IPS DF 4.7 (cell line): ENCODE data around the gene TSBP1.
"Not testable (repeated sequence)": the region's sequence is repeated elsewhere in the genome, so short reads cannot be mapped to it uniquely, and the experiment has no call there.

ENCODE experiments used
- DNase-seq: peaks from one replicate; pipeline ENCODE4 v3.0.0-alpha.2; 2013; ENCODE audit warnings: low spot score; ENCODE audit errors: extremely low read depth

Gene TSBP1

DNA sequence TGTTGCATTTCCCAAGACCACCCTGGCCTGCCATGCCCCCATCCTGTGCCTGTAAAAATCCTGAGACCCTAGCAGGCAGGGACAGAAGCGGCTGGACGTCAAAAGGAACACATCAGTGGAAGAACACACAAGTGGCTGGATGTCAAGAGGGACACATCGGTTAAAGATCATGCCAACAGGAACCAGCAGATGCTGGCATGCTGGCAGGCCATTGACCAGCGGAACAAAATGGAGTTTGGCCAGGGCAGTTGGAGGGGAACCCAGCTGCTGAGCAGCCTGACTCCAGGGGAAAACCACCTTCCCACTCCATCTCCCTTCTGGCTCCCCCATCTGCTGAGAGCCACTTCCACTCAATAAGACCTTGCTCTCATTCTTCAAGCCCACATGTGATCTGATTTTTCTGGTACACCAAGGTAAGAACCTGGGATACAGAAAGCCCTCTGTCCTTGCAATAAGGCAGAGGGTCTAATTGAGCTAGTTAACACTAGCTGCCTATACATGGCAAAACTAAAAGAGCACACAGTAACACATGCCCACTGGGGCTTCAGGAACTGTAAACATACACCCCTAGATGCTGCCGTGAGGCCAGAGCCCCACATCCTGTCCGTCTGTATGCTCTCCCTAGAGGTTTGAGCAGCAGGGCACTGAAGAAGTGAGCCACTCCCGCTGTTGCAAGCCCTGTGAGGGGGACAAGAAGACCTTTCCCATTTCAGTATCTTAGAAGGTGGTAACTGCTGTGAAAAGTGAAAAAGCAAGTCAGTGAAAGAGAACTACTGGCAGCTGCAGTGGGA, 4.2 kb upstream of the TSBP1 start:
- no peak for DNase-seq

DNA sequence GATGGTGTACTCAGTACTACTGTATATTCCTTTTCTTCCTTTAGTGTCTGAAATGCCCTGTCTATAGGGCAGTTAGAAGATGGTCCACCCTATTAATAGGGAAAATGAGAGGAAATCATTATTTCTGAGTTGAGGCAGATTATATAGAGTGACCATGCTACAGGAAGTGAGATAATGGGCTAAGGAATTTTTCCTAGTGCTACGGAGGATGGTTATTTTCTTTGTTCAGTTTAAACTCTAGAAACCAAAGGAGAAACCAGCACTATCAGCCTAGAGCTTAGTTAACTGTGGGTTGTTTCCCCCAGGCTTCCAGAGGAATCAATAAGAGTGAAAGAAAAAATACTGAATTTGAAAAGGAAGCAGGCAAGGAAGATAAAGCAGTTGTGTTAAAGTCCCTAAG, 474 bp downstream of the TSBP1 start:
- DNase-seq, result no peak

DNA sequence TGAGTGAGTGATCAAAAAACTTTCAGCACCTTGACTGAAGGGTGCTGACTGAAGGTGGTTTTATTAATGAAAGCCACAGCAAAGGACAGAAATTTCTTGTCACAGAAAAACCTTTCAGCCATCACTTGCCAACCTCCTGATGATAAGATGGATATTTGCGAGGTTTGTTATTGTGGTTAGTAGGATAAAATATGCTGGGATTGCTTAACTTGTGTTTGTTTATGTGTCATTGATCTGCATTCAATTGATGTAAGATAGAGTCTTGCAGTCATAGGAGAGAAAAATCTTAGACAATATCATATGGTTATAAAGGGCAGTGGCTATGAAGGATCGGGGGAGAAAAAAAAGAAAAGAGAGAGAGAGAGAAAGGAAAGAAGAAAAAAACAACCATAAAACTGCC, 1.2 kb downstream of the TSBP1 start:
- no peak for DNase-seq

DNA sequence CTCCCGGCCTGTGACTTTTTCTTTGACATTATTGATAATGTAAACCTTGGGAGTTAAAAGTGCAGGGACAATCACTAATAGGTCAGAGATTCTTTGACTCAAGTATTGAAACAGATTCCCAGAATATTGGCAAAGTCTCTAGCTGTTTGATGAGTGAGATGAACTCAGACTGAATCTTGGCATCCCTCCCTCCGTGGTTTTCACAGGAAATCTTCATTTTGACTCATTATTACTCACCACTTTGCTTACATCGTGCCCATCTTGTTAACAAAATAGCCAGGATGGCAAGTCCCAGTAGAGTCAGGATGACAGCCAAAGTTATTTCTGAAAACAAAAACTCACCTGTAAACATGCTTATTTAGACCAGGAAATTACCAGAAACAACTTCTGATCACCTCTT, 2.0 kb downstream of the TSBP1 start:
- no peak for DNase-seq

DNA sequence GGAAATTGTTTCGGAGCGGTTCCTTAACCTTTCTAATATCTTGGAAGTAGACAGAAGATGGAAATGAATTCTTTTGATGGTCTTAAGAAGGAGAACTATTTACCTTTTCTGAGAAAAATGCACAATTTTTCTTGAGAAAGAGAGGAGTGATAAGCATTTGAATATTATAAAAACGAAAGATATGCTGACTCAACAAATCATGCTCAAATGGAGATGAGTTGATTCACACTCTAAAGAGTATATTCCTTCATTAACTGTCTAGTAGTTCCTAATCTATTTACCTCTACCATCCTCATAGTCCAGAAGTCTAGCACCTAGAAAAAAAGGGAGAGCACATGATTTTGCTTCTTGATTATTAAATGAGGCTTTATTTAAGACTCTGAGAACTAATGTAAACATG, 4.1 kb downstream of the TSBP1 start:
- DNase-seq, result no peak

DNA sequence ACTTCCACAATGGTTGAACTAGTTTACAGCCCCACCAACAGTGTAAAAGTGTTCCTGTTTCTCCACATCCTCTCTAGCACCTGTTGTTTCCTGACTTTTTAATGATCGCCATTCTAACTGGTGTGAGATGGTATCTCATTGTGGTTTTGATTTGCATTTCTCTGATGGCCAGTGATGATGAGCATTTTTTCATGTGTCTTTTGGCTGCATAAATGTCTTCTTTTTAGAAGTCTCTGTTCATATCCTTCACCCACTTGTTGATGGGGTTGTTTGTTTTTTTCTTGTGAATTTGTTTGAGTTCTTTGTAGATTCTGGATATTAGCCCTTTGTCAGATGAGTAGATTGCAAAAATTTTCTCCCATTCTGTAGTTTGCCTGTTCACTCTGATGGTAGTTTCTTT, 12.5 kb downstream of the TSBP1 start:
- DNase-seq, result not testable (repeated sequence)

DNA sequence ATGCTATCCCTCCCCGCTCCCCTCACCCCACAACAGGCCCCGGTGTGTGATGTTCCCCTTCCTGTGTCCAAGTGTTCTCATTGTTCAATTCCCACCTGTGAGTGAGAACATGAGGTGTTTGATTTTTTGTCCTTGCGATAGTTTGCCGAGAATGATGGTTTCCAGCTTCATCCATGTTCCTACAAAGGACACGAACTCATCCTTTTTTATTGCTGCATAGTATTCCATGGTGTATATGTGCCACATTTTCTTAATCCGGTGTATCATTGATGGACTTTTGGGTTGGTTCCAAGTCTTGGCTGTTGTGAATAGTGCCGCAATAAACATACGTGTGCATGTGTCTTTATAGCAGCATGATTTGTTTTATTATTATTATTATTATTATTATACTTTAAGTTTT, 13.2 kb downstream of the TSBP1 start:
- DNase-seq, result not testable (repeated sequence)

DNA sequence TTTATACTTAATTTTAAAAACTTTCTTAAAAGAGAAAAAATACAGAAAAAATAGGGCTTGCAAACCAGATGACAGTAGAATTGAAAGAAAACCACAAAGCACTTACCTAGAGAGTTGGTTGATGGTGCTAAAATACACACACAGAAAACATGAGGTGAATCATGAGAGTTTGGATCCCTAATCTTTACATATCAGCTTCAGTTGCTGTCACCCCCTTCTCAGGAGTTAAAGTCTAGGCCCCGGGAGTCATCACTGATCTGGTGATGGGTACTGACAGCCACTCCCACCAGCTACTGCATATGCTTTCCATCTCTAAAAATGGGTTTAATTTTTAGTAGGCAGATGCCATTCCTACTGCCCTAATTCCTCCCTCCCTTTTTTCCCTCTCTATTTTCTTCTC, 16.7 kb downstream of the TSBP1 start:
- no peak for DNase-seq

DNA sequence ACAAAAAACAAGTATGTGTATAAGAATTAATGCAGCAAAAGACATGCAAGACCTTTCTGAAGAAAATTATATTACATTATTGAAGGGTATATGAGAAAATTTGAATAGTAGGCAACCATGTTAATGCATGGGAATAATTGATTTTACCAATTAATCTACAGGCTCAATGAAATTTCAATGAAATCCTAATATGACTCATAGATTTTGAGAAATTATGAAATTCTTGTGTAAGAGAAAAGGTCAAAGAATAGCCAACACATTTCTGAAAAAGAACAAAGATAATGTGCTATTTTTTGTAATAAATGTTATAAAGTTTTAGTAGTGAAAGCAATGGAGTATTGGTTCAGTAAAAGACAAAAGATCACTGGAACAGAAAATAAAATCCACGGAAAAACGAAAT, 18.4 kb downstream of the TSBP1 start:
- no peak for DNase-seq

DNA sequence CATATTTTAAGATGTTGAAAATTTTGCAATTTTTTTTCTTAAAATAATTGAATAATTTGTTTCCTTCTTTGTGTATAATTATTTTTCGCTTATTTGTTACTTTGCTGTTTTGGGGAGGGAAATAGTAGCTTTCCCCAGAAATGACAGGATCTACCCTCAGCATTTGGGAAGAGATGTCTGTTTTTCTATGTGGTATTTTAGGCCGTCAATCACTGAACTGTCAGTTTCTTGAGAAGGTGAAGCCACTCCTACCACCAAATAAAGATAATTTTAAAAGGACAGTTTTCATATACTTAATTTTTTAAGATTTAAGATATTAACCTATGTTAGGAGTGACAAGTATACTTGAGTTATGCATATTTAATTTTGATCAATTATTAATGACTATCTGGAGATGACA, 31.5 kb downstream of the TSBP1 start:
- no peak for DNase-seq

DNA sequence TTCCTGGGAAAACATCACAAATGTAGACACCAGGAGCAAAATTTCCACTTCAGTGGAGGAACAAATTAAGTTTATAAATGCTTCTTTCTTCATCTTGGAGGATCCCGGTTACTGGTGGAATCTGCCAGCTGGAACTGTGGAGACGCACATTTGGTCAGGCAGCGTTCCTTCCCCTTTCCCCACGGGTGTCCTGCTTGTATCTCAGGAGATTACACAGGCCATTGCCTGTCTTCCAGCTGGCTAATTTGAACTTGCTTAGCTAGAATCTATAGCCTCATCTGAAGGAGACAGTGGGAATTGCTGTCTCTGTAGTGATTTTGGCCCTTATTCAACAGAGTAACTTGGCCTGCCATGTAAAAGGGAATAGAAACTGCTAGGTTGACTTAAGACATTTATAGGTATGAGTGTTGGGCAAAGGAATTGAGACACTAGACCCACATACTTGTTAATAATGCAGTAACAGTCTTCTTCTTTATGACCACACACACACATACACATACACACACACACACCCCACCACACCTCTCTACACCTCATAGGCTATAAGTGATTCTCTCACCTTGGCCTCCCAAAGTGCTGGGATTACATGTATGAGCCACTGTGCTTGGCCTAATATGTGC, 34.4 kb downstream of the TSBP1 start:
- DNase-seq, result no peak

DNA sequence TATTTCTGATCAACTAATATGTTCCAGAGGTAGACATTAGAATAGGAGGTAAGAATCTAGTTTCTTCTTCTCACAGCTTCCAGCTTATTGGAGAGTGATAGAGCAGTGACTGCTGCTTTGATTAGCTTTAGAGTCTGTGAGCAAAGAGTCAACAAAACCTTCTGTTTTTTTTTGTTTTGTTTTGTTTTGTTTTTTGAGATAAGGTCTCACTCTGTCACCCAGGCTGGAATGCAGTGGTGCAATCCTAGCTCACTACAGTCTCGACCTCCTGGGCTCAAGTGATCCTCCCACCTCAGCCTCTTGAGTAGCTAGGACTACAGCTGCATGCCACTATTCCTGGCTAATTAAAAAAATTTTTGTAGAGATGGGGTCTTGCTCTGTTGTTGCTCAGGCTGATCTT, 39.3 kb downstream of the TSBP1 start:
- no peak for DNase-seq

DNA sequence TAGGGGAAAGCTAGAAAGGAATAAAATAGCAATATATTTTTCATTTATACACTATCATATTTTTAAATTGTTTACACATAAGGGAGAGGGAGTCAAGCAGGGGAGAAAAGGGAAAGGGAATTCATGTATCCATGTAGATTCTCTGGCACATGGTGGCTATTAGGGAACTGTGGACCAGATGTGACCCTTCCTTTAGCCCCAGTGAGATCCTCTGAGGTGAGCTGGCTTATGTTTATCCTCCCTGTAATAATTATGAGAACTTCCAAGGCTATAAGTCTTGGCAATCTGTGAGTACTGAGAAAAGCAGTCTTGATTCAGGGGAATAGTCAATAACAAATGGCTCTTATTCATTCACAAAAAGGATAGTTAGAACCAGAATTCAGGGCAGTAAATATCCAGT, 42.6 kb downstream of the TSBP1 start:
- DNase-seq, result no peak

DNA sequence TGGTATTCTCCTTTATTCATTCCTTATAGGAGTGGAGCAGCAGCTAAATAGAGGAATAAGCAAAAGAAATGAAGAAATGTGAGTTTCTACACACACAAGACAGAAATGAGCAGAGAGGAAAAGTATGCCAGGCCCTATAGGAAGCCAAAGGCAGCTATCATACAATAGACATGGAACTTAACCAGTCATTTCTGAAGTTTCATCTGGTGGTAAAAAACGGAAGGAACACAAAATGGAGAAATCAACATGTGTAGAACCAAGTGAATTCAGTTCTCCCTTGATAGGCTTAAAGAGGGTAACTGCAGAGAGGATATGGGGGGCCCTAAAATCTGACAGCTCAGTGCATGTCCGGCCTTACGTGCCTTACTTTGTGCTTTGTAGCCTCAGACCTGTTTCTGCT, 44.6 kb downstream of the TSBP1 start:
- DNase-seq, result no peak

DNA sequence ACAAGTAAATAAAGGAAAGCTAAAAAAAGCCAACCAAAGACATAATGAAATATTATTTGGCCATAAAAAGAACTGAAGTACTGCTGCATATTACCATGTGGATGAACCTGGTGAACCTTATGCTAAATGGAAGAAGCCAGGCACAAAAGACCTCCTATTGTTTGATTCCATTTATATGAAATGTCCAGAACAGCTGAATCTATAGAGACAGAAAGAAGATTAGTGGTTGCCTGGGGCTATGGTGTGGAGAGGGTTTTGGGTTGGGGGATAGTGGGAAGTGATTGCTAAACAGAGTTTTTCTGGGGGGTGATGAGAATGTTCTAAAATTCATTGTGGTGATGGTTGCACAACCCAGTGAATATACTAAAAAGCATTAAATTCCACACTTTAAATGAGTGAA, 53.2 kb downstream of the TSBP1 start:
- no peak for DNase-seq

DNA sequence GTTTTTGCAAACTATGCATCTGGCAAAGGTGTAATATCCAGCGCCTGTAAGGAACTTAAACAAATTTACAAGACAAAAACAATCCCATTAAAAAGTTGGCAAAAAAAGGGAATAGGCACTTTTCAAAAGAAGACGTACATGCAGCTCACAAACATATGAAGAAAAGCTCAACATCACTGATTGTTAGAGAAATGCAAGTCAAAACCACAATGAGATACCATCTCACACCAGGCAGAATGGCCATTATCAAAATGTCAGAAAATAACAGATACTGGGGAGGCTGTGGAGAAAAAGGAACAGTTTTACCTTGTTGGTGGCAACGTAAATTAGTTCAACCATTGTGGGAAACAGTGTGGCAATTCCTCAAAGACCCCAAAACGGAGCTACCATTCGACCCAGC, 54.2 kb downstream of the TSBP1 start:
- no peak for DNase-seq

DNA sequence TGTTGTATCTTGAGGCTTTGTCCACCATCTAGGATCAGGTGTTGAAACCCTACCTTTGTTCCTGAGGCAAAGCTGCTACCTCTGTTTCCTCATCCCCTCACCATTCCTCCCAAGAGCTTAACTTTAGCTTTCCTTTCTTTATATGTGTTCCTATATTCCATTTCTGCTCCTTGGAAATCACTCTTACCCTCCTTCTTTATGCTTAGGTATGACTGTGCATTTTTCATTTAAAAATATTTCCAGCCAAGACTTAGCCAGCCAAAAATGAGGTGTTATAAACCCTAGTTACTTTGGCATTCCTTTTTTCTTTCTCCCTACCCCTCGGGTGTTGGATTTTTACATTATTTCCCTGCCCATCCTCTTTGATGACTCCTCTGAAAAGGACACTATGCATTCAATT, 57.7 kb downstream of the TSBP1 start:
- no peak for DNase-seq

DNA sequence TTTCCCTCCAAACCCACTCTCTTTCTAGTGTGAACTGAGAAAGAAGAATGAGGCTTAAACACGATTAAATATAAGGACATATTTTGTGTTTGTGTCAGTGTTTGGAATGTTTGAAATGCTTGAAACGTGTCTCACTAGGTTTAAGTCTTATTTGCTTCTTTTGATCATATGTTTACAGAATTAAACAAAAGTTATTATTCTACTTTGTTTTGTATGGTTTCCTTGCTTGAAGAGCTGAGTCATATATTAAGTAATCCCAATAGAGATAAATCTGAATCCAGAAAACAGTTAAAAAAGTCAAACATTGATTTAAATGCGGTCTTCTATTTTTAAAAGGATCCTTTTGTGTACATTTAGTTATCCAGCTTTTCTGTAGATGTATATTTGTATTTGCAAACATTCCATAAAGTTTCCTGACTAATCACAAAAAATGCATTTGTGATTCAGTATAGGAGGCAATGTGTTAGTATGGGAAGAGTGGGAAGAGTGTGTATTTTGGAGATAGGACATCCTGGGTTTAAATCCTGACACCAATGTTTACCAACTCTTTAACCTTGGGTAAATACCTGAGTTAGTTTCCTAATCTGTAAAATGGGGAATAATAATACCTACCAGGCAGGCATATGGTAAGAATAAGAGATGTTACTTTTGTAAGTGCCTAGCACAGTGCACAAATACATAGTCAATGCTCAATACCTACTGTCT, 72.9 kb downstream of the TSBP1 start:
- no peak for DNase-seq

DNA sequence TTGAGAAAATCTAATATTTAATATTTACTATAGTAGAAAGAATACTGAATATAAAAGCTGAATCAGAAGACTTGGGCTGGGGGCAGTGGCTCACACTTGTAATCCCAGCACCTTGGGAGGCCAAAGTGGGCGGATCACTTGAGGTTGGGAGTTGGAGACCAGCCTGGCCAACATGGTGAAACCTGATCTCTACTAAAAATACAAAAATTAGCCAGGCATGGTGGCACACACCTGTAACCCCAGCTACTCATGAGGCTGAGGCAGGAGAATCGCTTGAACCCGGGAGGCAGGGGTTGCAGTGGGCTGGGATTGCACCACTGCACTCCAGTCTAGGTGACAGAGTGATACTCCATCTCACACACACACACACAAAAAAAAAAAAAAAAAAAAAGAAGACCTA, 76.7 kb downstream of the TSBP1 start:
- not testable (repeated sequence) for DNase-seq

DNA sequence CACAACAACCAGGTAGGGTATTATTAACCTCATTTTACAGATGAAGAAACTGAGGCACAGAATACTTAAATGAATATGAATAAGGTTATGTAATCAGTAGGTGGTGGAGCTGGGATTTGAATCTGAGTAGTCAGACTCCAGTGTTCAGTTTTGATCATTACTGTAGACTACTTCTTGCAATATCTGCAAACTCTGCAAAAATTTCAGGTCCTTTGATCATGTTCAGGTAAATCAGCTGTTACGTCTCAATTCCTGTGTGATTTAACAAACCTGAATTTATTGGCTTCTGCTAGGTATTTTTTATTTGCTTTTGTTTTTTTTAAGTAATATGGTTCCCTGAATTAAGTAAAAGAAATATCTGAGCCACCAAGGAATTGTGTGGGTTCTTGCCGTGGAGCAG, 77.1 kb downstream of the TSBP1 start:
- DNase-seq, result no peak

DNA sequence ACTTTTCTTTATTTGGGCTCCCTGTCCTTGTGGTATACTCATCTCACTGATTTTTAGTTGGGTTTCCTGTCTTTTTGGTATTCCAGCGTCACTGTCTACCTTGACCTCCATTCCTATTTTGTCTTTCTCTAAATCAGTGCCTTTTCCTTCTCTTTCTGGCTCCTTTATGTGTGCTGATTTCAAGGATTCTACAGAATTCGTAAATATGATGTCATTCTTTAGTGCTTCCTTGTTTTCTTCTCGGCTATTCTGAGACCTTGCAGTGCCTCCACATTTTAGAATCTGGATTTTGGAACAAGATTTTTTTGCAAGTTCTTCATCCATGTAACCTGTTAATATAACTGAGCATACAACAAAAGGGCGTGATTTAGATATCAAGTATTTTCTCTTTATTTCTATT, 78.0 kb downstream of the TSBP1 start:
- DNase-seq, result no peak

DNA sequence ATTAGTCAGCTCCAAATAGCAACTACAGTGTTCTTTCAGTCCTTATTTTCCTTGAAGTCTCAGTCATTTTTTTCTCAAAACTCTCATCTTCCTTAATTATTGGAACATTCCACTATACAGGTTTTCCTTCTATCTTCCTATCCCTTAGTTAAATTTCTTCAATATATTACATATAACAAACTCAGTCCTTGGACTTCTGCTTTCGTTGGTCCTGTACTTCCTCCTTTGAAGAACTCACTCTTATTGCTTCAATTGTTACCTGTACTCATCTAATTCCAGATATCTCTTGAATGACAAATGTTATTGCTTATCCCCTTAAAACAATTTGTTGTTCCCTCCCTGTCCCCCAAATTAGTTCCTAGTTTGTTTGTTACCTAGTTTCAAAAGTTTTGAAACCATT, 80.2 kb downstream of the TSBP1 start:
- no peak for DNase-seq
